Loucy (cell line): ENCODE data around the gene MKI67.

Source experiments
- H2AFZ ChIP-seq: fragments of 200-600 bp; sonication (generic); 2 replicates; pipeline ENCODE4 v1.6.0; 2016; ENCODE audit warnings: antibody characterized with exemption, mild to moderate bottlenecking, low read length, moderate library complexity
- H3F3A ChIP-seq: fragments of 200-600 bp; 2 replicates; pipeline ENCODE4 v1.6.0; 2016; ENCODE audit warnings: antibody characterized with exemption, low read depth, mild to moderate bottlenecking
- H3K27me3 ChIP-seq: fragments of 200-600 bp; sonication (generic); 2 replicates; pipeline ENCODE4 v1.6.1; 2014; ENCODE audit warnings: low read length, mild to moderate bottlenecking; ENCODE audit not compliant: insufficient read depth, poor library complexity, severe bottlenecking
- H3K36me3 ChIP-seq: fragments of 200-600 bp; sonication (generic); 2 replicates; pipeline ENCODE4 v1.6.1; 2016; ENCODE audit warnings: low read length; ENCODE audit not compliant: insufficient read depth
- H3K4me1 ChIP-seq: fragments of 200-600 bp; sonication (generic); 2 replicates; pipeline ENCODE4 v1.5.1; 2014; ENCODE audit warnings: low read length, mild to moderate bottlenecking; ENCODE audit not compliant: insufficient read depth, poor library complexity, severe bottlenecking
- H3K4me2 ChIP-seq: fragments of 200-600 bp; sonication (generic); 2 replicates; pipeline ENCODE4 v1.6.0; 2014; ENCODE audit warnings: antibody characterized with exemption, low read length, low read depth, mild to moderate bottlenecking; ENCODE audit not compliant: poor library complexity, severe bottlenecking
- H3K4me3 ChIP-seq: fragments of 200-600 bp; sonication (generic); 2 replicates; pipeline ENCODE4 v1.5.1; 2014; ENCODE audit warnings: low read length, mild to moderate bottlenecking, mixed read lengths; ENCODE audit not compliant: poor library complexity, severe bottlenecking
- H3K79me2 ChIP-seq: fragments of 200-600 bp; sonication (generic); 2 replicates; pipeline ENCODE4 v1.6.1; 2014; ENCODE audit warnings: low read length; ENCODE audit not compliant: insufficient read depth
- H3K9ac ChIP-seq: fragments of 200-600 bp; sonication (generic); 2 replicates; pipeline ENCODE4 v1.6.0; 2014; ENCODE audit warnings: mild to moderate bottlenecking, low read depth, low read length, moderate library complexity; ENCODE audit not compliant: poor library complexity, severe bottlenecking
- H3K9me2 ChIP-seq: fragments of 200-600 bp; sonication (generic); replicated peaks from 2 replicates; pipeline ENCODE4 v1.6.1; 2016; ENCODE audit warnings: low read depth, low read length, mixed read lengths
- H3K9me3 ChIP-seq: fragments of 200-600 bp; sonication (generic); 2 replicates; pipeline ENCODE4 v1.6.1; 2014; ENCODE audit warnings: mild to moderate bottlenecking, antibody characterized with exemption, low read length, low read depth; ENCODE audit not compliant: insufficient read depth
- H4K20me1 ChIP-seq: fragments of 200-600 bp; sonication (generic); 2 replicates; pipeline ENCODE4 v1.6.0; 2014; ENCODE audit warnings: antibody characterized with exemption, low read length, mild to moderate bottlenecking; ENCODE audit not compliant: insufficient read depth, poor library complexity, severe bottlenecking
- CTCF ChIP-seq: fragments of 200-600 bp; sonication (generic); conservative IDR thresholded peaks from 2 replicates; pipeline ENCODE4 v1.5.1; 2014; ENCODE audit warnings: mild to moderate bottlenecking, antibody characterized with exemption, low read length
- EZH2phosphoT487 ChIP-seq: fragments of 200-600 bp; IDR thresholded peaks from 2 replicates; pipeline ENCODE4 v1.6.1; 2018; ENCODE audit warnings: antibody characterized with exemption, mild to moderate bottlenecking, moderate library complexity, borderline replicate concordance

The MKI67 gene

DNA sequence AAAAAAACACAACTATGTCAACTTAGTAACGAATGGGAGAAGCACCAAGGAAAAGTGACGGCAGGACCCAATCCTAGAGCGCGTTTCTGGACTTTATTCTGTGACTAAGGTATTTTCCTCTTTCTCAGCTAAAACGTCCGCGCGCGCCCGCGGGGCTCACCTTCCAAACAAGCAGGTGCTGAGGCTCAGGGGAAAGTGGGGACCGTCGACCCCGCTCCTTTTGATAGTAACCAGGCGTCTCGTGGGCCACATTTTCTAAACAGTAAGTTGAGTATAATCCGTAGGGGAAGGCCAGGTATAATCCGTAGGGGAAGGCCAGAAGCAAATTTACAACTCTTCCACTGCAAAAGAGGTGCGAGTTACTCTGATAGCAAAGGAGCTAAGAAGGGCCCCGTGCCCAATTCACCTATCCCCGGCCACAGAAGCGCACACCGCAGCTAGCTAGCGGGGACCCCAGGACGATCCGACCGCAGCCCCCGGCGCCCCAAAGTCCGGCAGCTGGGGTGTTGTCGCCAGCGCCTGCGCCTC lies 743 bp downstream of the MKI67 start:
- peaks cover 55% of the 10 kb centered on the region for H3K79me2 ChIP-seq
- peaks cover 49% of the 10 kb centered on the region for H3K4me1 ChIP-seq
- H3K27me3 ChIP-seq, result peaks cover 10% of the 10 kb centered on the region
- H3K9ac ChIP-seq, result peak overlapping the region; percentile 96
- TF ChIP-seq CTCF (no peak), EZH2phosphoT487 (no peak)
- H3K4me2 ChIP-seq, result peak overlapping the region; percentile 97
- H4K20me1 ChIP-seq, result peaks cover 47% of the 10 kb centered on the region
- peaks cover 20% of the 10 kb centered on the region for H3K36me3 ChIP-seq
- H3K9me3 ChIP-seq, result no peaks in the 10 kb centered on the region
- no peaks in the 10 kb centered on the region for H3K9me2 ChIP-seq
- 0 out of 2 replicates have a peak overlapping the region, but pooled peaks have one; percentile 42 for H2AFZ ChIP-seq
- peak overlapping the region; percentile 77 for H3K4me3 ChIP-seq
- peaks cover 2% of the 10 kb centered on the region; the same call in 1 of the 2 replicates for H3F3A ChIP-seq

GRCh38 chr10:128124813-128125403 lies 1.3 kb downstream of the MKI67 start:
- H2AFZ ChIP-seq, result no peak overlapping the region

GRCh38 chr10:128123846-128124245 lies 2.4 kb downstream of the MKI67 start:
- H3K9ac ChIP-seq, result peak overlapping the region; percentile 96
- H3K9me3 ChIP-seq, result no peaks in the 10 kb centered on the region
- peaks cover 32% of the 10 kb centered on the region for H3K36me3 ChIP-seq
- H3K79me2 ChIP-seq, result peaks cover 71% of the 10 kb centered on the region
- TF ChIP-seq EZH2phosphoT487 (no peak), CTCF (no peak)
- peaks cover 59% of the 10 kb centered on the region for H4K20me1 ChIP-seq
- H2AFZ ChIP-seq, result no peak overlapping the region
- peak overlapping the region; percentile 97 for H3K4me2 ChIP-seq
- peaks cover 10% of the 10 kb centered on the region for H3K27me3 ChIP-seq
- H3K4me1 ChIP-seq, result peaks cover 61% of the 10 kb centered on the region
- H3K4me3 ChIP-seq, result peak overlapping the region; percentile 77
- no peaks in the 10 kb centered on the region for H3K9me2 ChIP-seq
- H3F3A ChIP-seq, result peaks cover 2% of the 10 kb centered on the region; the same call in 1 of the 2 replicates

More at GRCh38 chr10:128124813-128125403, 1.3 kb downstream of the MKI67 start:
- Histone ChIP-seq H3K79me2 (peaks cover 61% of the 10 kb centered on the region), H3K4me1 (peaks cover 53% of the 10 kb centered on the region), H3K9ac (peak overlapping the region; percentile 96), H4K20me1 (peaks cover 49% of the 10 kb centered on the region), H3K9me3 (no peaks in the 10 kb centered on the region), H3K4me3 (peak overlapping the region; percentile 77), H3K9me2 (no peaks in the 10 kb centered on the region), H3F3A (peaks cover 2% of the 10 kb centered on the region; the same call in 1 of the 2 replicates), H3K27me3 (peaks cover 10% of the 10 kb centered on the region), H3K36me3 (peaks cover 22% of the 10 kb centered on the region), H3K4me2 (peak overlapping the region; percentile 97)
- TF ChIP-seq CTCF (no peak; the same call in 1 of the 2 replicates), EZH2phosphoT487 (no peak)
